Peyer's patch (tissue), 4 donors: Measurements from ENCODE around the gene SELENOI.

ENCODE experiments used
- POLR2A ChIP-seq, 2 donors: fragments of 450-650 bp; IDR thresholded peaks; one replicate each; pipeline ENCODE4 v1.5.1; 2017; ENCODE audit warnings: antibody characterized with exemption in 2 of 2, mild to moderate bottlenecking in 2 of 2, moderate library complexity in 2 of 2
- TF ChIP-seq, protein P1 (sequence below), 6 experiments: fragments of 450-650 bp in 4 of 6; fragments of 200-600 bp in 2 of 6; sonication (generic) in 1 of 6; IDR thresholded peaks; one replicate each; pipeline ENCODE4 v1.5.1; 2017 to 2019; ENCODE audit warnings: antibody characterized with exemption in 6 of 6, mild to moderate bottlenecking in 3 of 6, moderate library complexity in 1 of 6

DNA sequence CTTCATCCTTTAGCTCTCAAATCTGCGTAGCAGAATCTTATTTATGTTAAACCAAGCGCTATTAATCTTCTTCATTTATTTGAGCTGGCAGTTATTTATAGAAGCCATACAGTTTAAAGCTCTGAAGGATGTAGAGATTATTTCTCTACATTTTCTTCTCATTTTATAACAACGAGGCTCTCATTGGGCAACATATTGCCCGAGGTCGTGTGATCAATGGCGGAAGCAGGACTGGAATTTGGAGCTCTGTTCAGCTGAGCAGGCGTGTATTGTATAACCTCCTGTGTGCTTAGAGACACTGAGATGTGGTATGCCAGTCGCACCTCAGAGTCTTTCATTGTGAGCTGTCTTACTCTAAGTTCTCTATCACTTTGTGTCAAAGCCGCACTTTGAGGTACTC lies 38.2 kb downstream of the SELENOI start:
- TF ChIP-seq, protein P1, sequence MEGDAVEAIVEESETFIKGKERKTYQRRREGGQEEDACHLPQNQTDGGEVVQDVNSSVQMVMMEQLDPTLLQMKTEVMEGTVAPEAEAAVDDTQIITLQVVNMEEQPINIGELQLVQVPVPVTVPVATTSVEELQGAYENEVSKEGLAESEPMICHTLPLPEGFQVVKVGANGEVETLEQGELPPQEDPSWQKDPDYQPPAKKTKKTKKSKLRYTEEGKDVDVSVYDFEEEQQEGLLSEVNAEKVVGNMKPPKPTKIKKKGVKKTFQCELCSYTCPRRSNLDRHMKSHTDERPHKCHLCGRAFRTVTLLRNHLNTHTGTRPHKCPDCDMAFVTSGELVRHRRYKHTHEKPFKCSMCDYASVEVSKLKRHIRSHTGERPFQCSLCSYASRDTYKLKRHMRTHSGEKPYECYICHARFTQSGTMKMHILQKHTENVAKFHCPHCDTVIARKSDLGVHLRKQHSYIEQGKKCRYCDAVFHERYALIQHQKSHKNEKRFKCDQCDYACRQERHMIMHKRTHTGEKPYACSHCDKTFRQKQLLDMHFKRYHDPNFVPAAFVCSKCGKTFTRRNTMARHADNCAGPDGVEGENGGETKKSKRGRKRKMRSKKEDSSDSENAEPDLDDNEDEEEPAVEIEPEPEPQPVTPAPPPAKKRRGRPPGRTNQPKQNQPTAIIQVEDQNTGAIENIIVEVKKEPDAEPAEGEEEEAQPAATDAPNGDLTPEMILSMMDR (IDR thresholded peaks at IDR 0.05) = no peak
- TF ChIP-seq POLR2A (IDR thresholded peaks at IDR 0.05) = no peak
